Transverse colon (tissue), 4 donors: ENCODE results near the gene PUDP. TPM values are rescaled to one million over a fixed set of nuclear protein-coding genes. Genes with fewer than 3 reads are reported as not detected.
A peak's percentile ranks its signal among the peaks of the same experiment; 100 is the strongest.

Experiments
- DNase-seq: peaks from one replicate; pipeline ENCODE4 v3.0.0-alpha.2; 2019
- H3K27ac ChIP-seq, 4 donors: fragments of 200-600 bp; sonication (generic); 2 replicates each; pipeline ENCODE4 v1.5.1; 2016 to 2018; ENCODE audit warnings: inconsistent platforms in 4 of 4
- H3K27me3 ChIP-seq: fragments of 200-600 bp; sonication (generic); 2 replicates; pipeline ENCODE4 v1.5.1; 2017; ENCODE audit warnings: inconsistent platforms
- H3K36me3 ChIP-seq, 4 donors: fragments of 200-600 bp; sonication (generic); 2 replicates each; pipeline ENCODE4 v1.5.1; 2017 to 2019; ENCODE audit warnings: inconsistent platforms in 4 of 4
- H3K4me1 ChIP-seq, 4 donors: fragments of 200-600 bp; sonication (generic); 2 replicates each; pipeline ENCODE4 v1.5.1; 2017 to 2020; ENCODE audit warnings: inconsistent platforms in 4 of 4
- H3K4me3 ChIP-seq, 4 donors: fragments of 200-600 bp; sonication (generic); 1 replicate in 1 of 4; 2 replicates in 3 of 4; pipeline versions ENCODE4 v1.5.1 to v1.6.1; 2017 to 2019; ENCODE audit warnings: inconsistent platforms in 4 of 4
- H3K9me3 ChIP-seq, 2 donors: fragments of 200-600 bp; sonication (generic); 2 replicates each; pipeline ENCODE4 v1.5.1; 2017 to 2019; ENCODE audit warnings: inconsistent platforms in 2 of 2
- CTCF ChIP-seq, 5 experiments: fragments of 200-600 bp in 3 of 5; fragments of 450-650 bp in 2 of 5; sonication (generic) in 3 of 5; IDR thresholded peaks; 1 replicate in 2 of 5; 2 replicates in 3 of 5; pipeline ENCODE4 v1.5.1; 2016 to 2017; ENCODE audit warnings: antibody characterized with exemption in 5 of 5, inconsistent platforms in 3 of 5, mild to moderate bottlenecking in 2 of 5, moderate library complexity in 1 of 5
- EP300 ChIP-seq: sonication (generic); formaldehyde crosslinking; IDR thresholded peaks from one replicate; pipeline ENCODE4 v1.6.1; 2017; ENCODE audit warnings: antibody characterized with exemption, low read depth
- POLR2A ChIP-seq: fragments of 450-650 bp; IDR thresholded peaks from one replicate; pipeline ENCODE4 v1.6.1; 2016; ENCODE audit warnings: antibody characterized with exemption, mild to moderate bottlenecking, moderate library complexity
- POLR2AphosphoS5 ChIP-seq, 3 donors: sonication (generic); formaldehyde crosslinking; IDR thresholded peaks; one replicate each; pipeline ENCODE4 v1.6.1; 2016; ENCODE audit warnings: antibody characterized with exemption in 3 of 3
- WGBS, 2 donors: methylation state at CpG; one replicate each; pipeline ENCODE4 v1.1.5; 2018; ENCODE audit warnings: low coverage in 1 of 2; 5-methylcytosine and 5-hydroxymethylcytosine counted together
- in situ Hi-C, 4 donors: fragments of 200-750 bp; cut with MboI; loops; one replicate each; pipeline versions ENCODE4 v1.15.0 to v1.15.1; 2017; ENCODE audit warnings: low sequenced_read_pairs in 3 of 4, low pct_ligation_motif_present in 1 of 4, low pct_unique_long_range_greater_than_20kb in 1 of 4
- intact Hi-C: fragments of 100-400 bp; cut with DNase I; formaldehyde crosslinking; loops from one replicate; pipeline ENCODE4 v1.15.1; 2023; ENCODE audit warnings: low total_unique reads
- total RNA-seq, 4 donors: library from RNA; depleted of rRNA; stranded (reverse); fragments of >200 nt; gene quantifications; one replicate each; pipeline ENCODE4 v1.1.0, GENCODE V29; 2016

The PUDP gene
- total RNA-seq, 4 donors from 2014 or later: 3.7 to 31.9 (median 23.3) TPM

DNA sequence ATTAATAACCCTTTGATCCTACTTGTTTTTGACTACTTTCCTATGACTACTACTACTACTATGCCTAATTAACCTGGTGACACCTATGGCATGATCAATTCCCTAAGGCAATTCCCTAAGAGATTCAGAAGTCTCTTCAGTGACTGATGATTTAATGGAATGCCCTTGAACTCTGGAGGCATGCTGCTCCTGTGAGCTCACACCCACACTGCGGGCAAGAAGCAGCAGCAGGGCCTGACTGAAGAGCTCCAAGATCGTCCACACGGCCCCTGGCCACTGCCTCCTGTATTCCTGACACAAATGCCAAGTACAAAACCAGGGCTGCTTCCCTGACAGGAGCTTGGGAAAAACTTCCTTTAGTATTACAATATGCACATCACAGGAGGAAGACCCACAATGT, 74.6 kb downstream of the PUDP start:
- in situ Hi-C loops: no loop called here
- 91% methylated on average over 3 of the region's 3 CpGs; no CpG with 5 or more reads in 1 of the 2 donors for WGBS, 2 donors
- TF ChIP-seq POLR2AphosphoS5 (IDR thresholded peaks at IDR 0.05) (no peak), POLR2A (no peak), EP300 (no peak)
- H3K4me1 ChIP-seq: peaks cover 0 to 3% (median 0%) of the 10 kb centered on the region in 4 donors
- intact Hi-C loops: no loop called here
- H3K4me3 ChIP-seq: no peak overlapping the region
- H3K9me3 ChIP-seq: no peaks in the 10 kb centered on the region
- H3K27ac ChIP-seq: no peak overlapping the region
- no peak for DNase-seq
- no peaks in the 10 kb centered on the region for H3K36me3 ChIP-seq
- H3K27me3 ChIP-seq: no peaks in the 10 kb centered on the region

DNA sequence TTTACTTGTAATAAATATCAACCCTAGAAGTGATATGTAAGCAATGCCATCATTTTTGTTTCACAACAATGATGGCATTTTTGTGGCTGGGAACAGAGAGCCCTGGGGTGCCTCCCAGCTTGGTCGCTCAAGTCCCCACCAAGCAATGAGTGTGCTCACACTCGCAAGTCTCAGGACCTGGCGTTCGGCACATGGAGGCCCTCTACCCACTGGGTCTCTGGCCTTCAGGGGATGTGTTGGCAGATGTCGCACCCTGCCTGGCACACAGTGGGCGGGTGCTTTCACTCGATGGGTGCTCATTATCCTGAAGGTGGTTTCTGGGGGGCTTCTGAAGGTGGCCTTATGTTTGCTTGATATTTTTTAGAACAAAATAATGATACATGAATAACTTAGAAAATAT, 75.1 kb downstream of the PUDP start:
- no peaks in the 10 kb centered on the region for H3K9me3 ChIP-seq
- intact Hi-C loops: no loop called here
- no peak for DNase-seq
- no peak for TF ChIP-seq CTCF (IDR thresholded peaks at IDR 0.05)
- no peak for TF ChIP-seq POLR2AphosphoS5 (IDR thresholded peaks at IDR 0.05)
- TF ChIP-seq POLR2A: no peak
- no peak for TF ChIP-seq EP300
- H3K4me1 ChIP-seq: peaks cover 0 to 3% (median 0%) of the 10 kb centered on the region in 4 donors
- WGBS, 2 donors: 93 to 97% methylated on average over 2 to 7 of the region's 7 CpGs
- H3K4me3 ChIP-seq: no peak overlapping the region
- H3K27ac ChIP-seq: no peak overlapping the region
- H3K36me3 ChIP-seq: no peaks in the 10 kb centered on the region
- H3K27me3 ChIP-seq: no peaks in the 10 kb centered on the region
- in situ Hi-C loops: no loop called here

GRCh38 chrX:7071390-7071789, 76.6 kb downstream of the PUDP start:
- no peak for DNase-seq
- Histone ChIP-seq H3K27ac (no peak overlapping the region), H3K36me3 (no peaks in the 10 kb centered on the region), H3K4me3 (no peak overlapping the region), H3K9me3 (no peaks in the 10 kb centered on the region), H3K27me3 (no peaks in the 10 kb centered on the region), H3K4me1 (peaks cover 0 to 3% (median 0%) of the 10 kb centered on the region in 4 donors)
- TF ChIP-seq POLR2AphosphoS5 (IDR thresholded peaks at IDR 0.05) (no peak), POLR2A (no peak), CTCF (IDR thresholded peaks at IDR 0.05) (no peak), EP300 (no peak)
- intact Hi-C loops (no loop called here), in situ Hi-C loops (no loop called here)
- 77% methylated on average over 3 of the region's 3 CpGs; no CpG with 5 or more reads in 1 of the 2 donors for WGBS, 2 donors

- in situ Hi-C loops (no loop called here), intact Hi-C loops (no loop called here)
- TF ChIP-seq POLR2AphosphoS5 (IDR thresholded peaks at IDR 0.05): no peak
- TF ChIP-seq EP300: no peak
- no peak for TF ChIP-seq CTCF (IDR thresholded peaks at IDR 0.05)
- Histone ChIP-seq H3K4me3 (no peak overlapping the region), H3K9me3 (no peaks in the 10 kb centered on the region), H3K36me3 (no peaks in the 10 kb centered on the region), H3K27me3 (no peaks in the 10 kb centered on the region), H3K4me1 (no peaks in the 10 kb centered on the region), H3K27ac (no peak overlapping the region)
- DNase-seq: no peak
- 65 to 84% methylated on average over 2 of the region's 2 CpGs for WGBS, 2 donors
These were observed 78.4 kb downstream of the PUDP start for GRCh38 chrX:7069556-7069955.

- DNase-seq: no peak
- Histone ChIP-seq H3K27ac (no peak overlapping the region), H3K4me1 (no peaks in the 10 kb centered on the region), H3K9me3 (no peaks in the 10 kb centered on the region), H3K36me3 (no peaks in the 10 kb centered on the region), H3K4me3 (no peak overlapping the region), H3K27me3 (no peaks in the 10 kb centered on the region)
- intact Hi-C loops (no loop called here), in situ Hi-C loops (no loop called here)
- TF ChIP-seq CTCF (IDR thresholded peaks at IDR 0.05): peak in 1 of 5 experiments; percentile 2
- TF ChIP-seq POLR2AphosphoS5 (IDR thresholded peaks at IDR 0.05): no peak
- 66 to 70% methylated on average over 2 to 10 of the region's 10 CpGs for whole genome bisulfite sequencing, 2 donors
These were observed 79.0 kb downstream of the PUDP start for GRCh38 chrX:7068939-7069367.
